HG03460 (cell line): ENCODE data around the gene OR1L1.

Experiments
- ATAC-seq: cut with Tn5 transposase; IDR thresholded peaks from one replicate; pipeline ENCODE4 v1.9.1; 2021; ENCODE audit not compliant: unreplicated experiment

OR1L1 gene

GRCh38 chr9:122661416-122661815 lies at the start of gene OR1L1:
Gene OR1L1, plus strand, starts transcription at chr9:122661716. Its CDS starts 0 bp downstream, at chr9:122661716.
- ATAC-seq, result no peak

GRCh38 chr9:122614362-122614761 lies 47.2 kb upstream of the OR1L1 start, which contains the start of gene OR1Q1:
Gene OR1Q1, plus strand, starts transcription at chr9:122614738. Its CDS starts 0 bp downstream, at chr9:122614738.
- ATAC-seq, result no peak

- ATAC-seq, result no peak
These were observed 41.5 kb upstream of the OR1L1 start for GRCh38 chr9:122619996-122620395.

- no peak for ATAC-seq
These were observed 19.3 kb upstream of the OR1L1 start for GRCh38 chr9:122642226-122642625.

GRCh38 chr9:122656378-122656777 lies 5.1 kb upstream of the OR1L1 start:
- no peak for ATAC-seq

- ATAC-seq, result no peak
These were observed 4.0 kb upstream of the OR1L1 start, which contains the start of gene OR1B1 for GRCh38 chr9:122657527-122657926. Gene OR1B1, minus strand, starts transcription at chr9:122657627.

GRCh38 chr9:122672481-122672880 lies 11.0 kb downstream of the OR1L1 start:
- no peak for ATAC-seq

- ATAC-seq, result no peak
These were observed 23.3 kb downstream of the OR1L1 start for GRCh38 chr9:122684851-122685250.

GRCh38 chr9:122695696-122696095 lies 34.2 kb downstream of the OR1L1 start:
- no peak for ATAC-seq
